H1 (cell line): ENCODE results near the gene TPRA1. TPM values are rescaled to one million over a fixed set of nuclear protein-coding genes. Genes with fewer than 3 reads are reported as not detected.

Experiments used
- CTCF ChIA-PET: fragments of 300-600 bp; sonication (Branson Sonifier 250); formaldehyde crosslinking; loops from one replicate; lab custom pipeline; 2021; ENCODE audit not compliant: partially characterized antibody; lab: Charles Lee
- POLR2A ChIA-PET: fragments of 300-600 bp; sonication (Branson Sonifier 250); formaldehyde crosslinking; loops from one replicate; lab custom pipeline; 2021; ENCODE audit warnings: inconsistent platforms; ENCODE audit not compliant: partially characterized antibody; lab: Charles Lee
- DNase-seq, 2 experiments: peaks; one replicate each; pipeline versions ENCODE4 v3.0.0 to v3.0.0-alpha.2; 2010 to 2022; ENCODE audit warnings: low spot score in 2 of 2, low read depth in 1 of 2, mixed read lengths in 1 of 2
- FAIRE-seq: peaks from 2 replicates; lab custom pipeline; 2011; peaks lifted over from hg19 to GRCh38; lab: Jason Lieb, UNC
- H2AFZ ChIP-seq: 2 replicates; pipeline ENCODE4 v1.8.1; 2012; ENCODE audit warnings: low read length, inconsistent platforms
- H2AK5ac ChIP-seq: 2 replicates; pipeline ENCODE4 v1.6.1; 2013; ENCODE audit warnings: low read depth, low read length
- H2BK120ac ChIP-seq: replicated peaks from 2 replicates; pipeline ENCODE3; 2013; ENCODE audit warnings: low read depth, low read length, inconsistent platforms
- H2BK12ac ChIP-seq: 2 replicates; pipeline ENCODE4 v1.6.1; 2013; ENCODE audit warnings: low read depth, low read length
- H2BK15ac ChIP-seq: 2 replicates; pipeline ENCODE4 v1.6.1; 2013; ENCODE audit warnings: low read length
- H2BK20ac ChIP-seq: 2 replicates; pipeline ENCODE4 v1.6.1; 2013; ENCODE audit warnings: low read length
- H2BK5ac ChIP-seq: 2 replicates; pipeline ENCODE4 v1.6.1; 2013; ENCODE audit warnings: low read depth, low read length
- H3K14ac ChIP-seq: 2 replicates; pipeline ENCODE4 v1.6.1; 2013; ENCODE audit warnings: inconsistent platforms; ENCODE audit not compliant: insufficient read length
- H3K18ac ChIP-seq: 2 replicates; pipeline ENCODE4 v1.6.1; 2013; ENCODE audit warnings: low read length; ENCODE audit errors: extremely low read depth
- H3K23ac ChIP-seq: 2 replicates; pipeline ENCODE4 v1.6.1; 2013; ENCODE audit warnings: inconsistent platforms; ENCODE audit not compliant: insufficient read length
- H3K23me2 ChIP-seq: 2 replicates; pipeline ENCODE4 v1.6.1; 2013; ENCODE audit warnings: low read depth, low read length
- H3K27ac ChIP-seq: 2 replicates; pipeline ENCODE4 v1.6.1; 2011; ENCODE audit warnings: low read depth, low read length, inconsistent platforms
- H3K27me3 ChIP-seq, 4 experiments: replicated peaks in 1 of 4; 1 replicate in 1 of 4; 2 replicates in 3 of 4; pipeline versions ENCODE4 v1.6.1 to v1.8.1; 2011 to 2013; ENCODE audit warnings: low read length in 3 of 4, mild to moderate bottlenecking in 3 of 4, inconsistent platforms in 2 of 4, mixed read lengths in 2 of 4, moderate library complexity in 1 of 4; ENCODE audit not compliant: control insufficient read depth in 3 of 4, insufficient read depth in 3 of 4; ENCODE audit errors: extremely low read depth in 1 of 4
- H3K36me3 ChIP-seq, 4 experiments: 2 replicates each; pipeline versions ENCODE4 v1.6.1 to v1.8.1; 2011 to 2013; ENCODE audit warnings: mild to moderate bottlenecking in 4 of 4, low read length in 3 of 4, moderate library complexity in 2 of 4, control low read depth in 1 of 4, inconsistent platforms in 1 of 4; ENCODE audit not compliant: insufficient read depth in 4 of 4, control insufficient read depth in 2 of 4
- H3K4ac ChIP-seq: replicated peaks from 2 replicates; pipeline ENCODE3; 2013; ENCODE audit warnings: low read length, low read depth, mixed read lengths, inconsistent platforms; ENCODE audit not compliant: insufficient read length
- H3K4me1 ChIP-seq, 4 experiments: replicated peaks in 1 of 4; 1 replicate in 1 of 4; 2 replicates in 3 of 4; pipeline versions ENCODE4 v1.6.1 to v1.8.1; 2011 to 2013; ENCODE audit warnings: low read length in 3 of 4, inconsistent platforms in 2 of 4, mixed read lengths in 1 of 4; ENCODE audit not compliant: insufficient read depth in 4 of 4, control insufficient read depth in 3 of 4
- H3K4me2 ChIP-seq, 2 experiments: 2 replicates each; pipeline versions ENCODE4 v1.6.1 to v1.8.1; 2011 to 2013; ENCODE audit warnings: low read depth in 2 of 2, low read length in 2 of 2, control low read depth in 1 of 2, inconsistent platforms in 1 of 2, mild to moderate bottlenecking in 1 of 2; ENCODE audit not compliant: insufficient read depth in 1 of 2
- H3K4me3 ChIP-seq, 4 experiments: fragments of 200-600, 300-600 bp in 1 of 4; sonication (generic), shearing (Covaris generic), sonication (Bioruptor Twin) in 1 of 4; 2 replicates each; pipeline versions ENCODE4 v1.5.1 to v1.8.1; 2011 to 2016; ENCODE audit warnings: low read length in 4 of 4, low read depth in 3 of 4, control low read depth in 2 of 4, inconsistent platforms in 2 of 4, mild to moderate bottlenecking in 2 of 4, mixed read lengths in 1 of 4, moderate library complexity in 1 of 4; ENCODE audit not compliant: insufficient read depth in 2 of 4; ENCODE audit errors: extremely low read depth in 1 of 4
- H3K56ac ChIP-seq: replicated peaks from 2 replicates; pipeline ENCODE3; 2013; ENCODE audit warnings: low read depth, mild to moderate bottlenecking, mixed read lengths, low read length, inconsistent platforms; ENCODE audit not compliant: insufficient read length
- H3K79me1 ChIP-seq: 2 replicates; pipeline ENCODE4 v1.6.1; 2013; ENCODE audit warnings: low read depth, low read length, control low read depth
- H3K79me2 ChIP-seq, 2 experiments: 2 replicates each; pipeline versions ENCODE4 v1.6.1 to v1.8.1; 2012 to 2013; ENCODE audit warnings: low read length in 2 of 2, mild to moderate bottlenecking in 2 of 2, inconsistent platforms in 1 of 2; ENCODE audit not compliant: insufficient read depth in 2 of 2, control insufficient read depth in 1 of 2
- H3K9ac ChIP-seq, 4 experiments: replicated peaks in 1 of 4; 1 replicate in 1 of 4; 2 replicates in 3 of 4; pipeline versions ENCODE4 v1.6.1 to v1.8.1; 2011 to 2013; ENCODE audit warnings: low read depth in 3 of 4, low read length in 3 of 4, control low read depth in 2 of 4, mild to moderate bottlenecking in 2 of 4, moderate library complexity in 2 of 4, inconsistent platforms in 1 of 4; ENCODE audit errors: extremely low read depth in 1 of 4
- H3K9me3 ChIP-seq, 2 experiments: 2 replicates each; pipeline versions ENCODE4 v1.6.1 to v1.8.1; 2012 to 2013; ENCODE audit warnings: mild to moderate bottlenecking in 2 of 2, moderate library complexity in 2 of 2, control low read depth in 1 of 2, inconsistent platforms in 1 of 2, low read depth in 1 of 2, low read length in 1 of 2, mixed read lengths in 1 of 2; ENCODE audit not compliant: insufficient read depth in 2 of 2
- H4K20me1 ChIP-seq, 2 experiments: replicated peaks in 1 of 2; 2 replicates each; pipeline versions ENCODE3 to v1.8.1; 2011 to 2013; ENCODE audit warnings: inconsistent platforms in 2 of 2, low read length in 2 of 2, mild to moderate bottlenecking in 1 of 2; ENCODE audit not compliant: insufficient read depth in 2 of 2, control insufficient read depth in 1 of 2
- H4K5ac ChIP-seq: 2 replicates; pipeline ENCODE4 v1.6.1; 2013; ENCODE audit warnings: low read length, low read depth, mixed read lengths, inconsistent platforms; ENCODE audit not compliant: insufficient read length
- H4K8ac ChIP-seq: 2 replicates; pipeline ENCODE4 v1.8.0; 2013; ENCODE audit warnings: mild to moderate bottlenecking, moderate library complexity, low read length, inconsistent platforms; ENCODE audit not compliant: insufficient read depth; ENCODE audit errors: extremely low read depth
- H4K91ac ChIP-seq: replicated peaks from 2 replicates; pipeline ENCODE3; 2013; ENCODE audit warnings: low read length, mixed read lengths, inconsistent platforms; ENCODE audit not compliant: insufficient read length
- ASH2L ChIP-seq: fragments of 200-600, 300-600 bp; sonication (generic); IDR thresholded peaks from one replicate; pipeline ENCODE4 v1.7.1; 2017; ENCODE audit warnings: low read length
- BCL11A ChIP-seq, 2 experiments: IDR thresholded peaks; one replicate each; pipeline ENCODE4 v1.6.1; 2011; ENCODE audit warnings: low read depth in 2 of 2, low read length in 2 of 2, mild to moderate bottlenecking in 2 of 2
- CEBPB ChIP-seq: IDR thresholded peaks from 2 replicates; pipeline ENCODE4 v1.6.1; 2012; ENCODE audit warnings: low read depth, low read length
- CREB1 ChIP-seq: IDR thresholded peaks from 2 replicates; pipeline ENCODE4 v1.6.1; 2012; ENCODE audit warnings: inconsistent platforms
- GABPA ChIP-seq: IDR thresholded peaks from 2 replicates; pipeline ENCODE4 v1.6.1; 2011; ENCODE audit warnings: mild to moderate bottlenecking, low read length, moderate library complexity, borderline replicate concordance; ENCODE audit not compliant: insufficient read depth
- GTF2F1 ChIP-seq: IDR thresholded peaks from 2 replicates; pipeline ENCODE4 v1.6.1; 2012; ENCODE audit warnings: low read depth, low read length, improper control_type of control experiment, borderline replicate concordance
- KDM4A ChIP-seq: IDR thresholded peaks from one replicate; pipeline ENCODE4 v1.7.1; 2012; ENCODE audit warnings: low read depth, mild to moderate bottlenecking, moderate library complexity, low read length, inconsistent platforms; ENCODE audit not compliant: severe bottlenecking
- NRF1 ChIP-seq: IDR thresholded peaks from 2 replicates; pipeline ENCODE4 v1.6.1; 2011; ENCODE audit warnings: mild to moderate bottlenecking, low read depth, low read length, improper control_type of control experiment
- RAD21 ChIP-seq, 2 experiments: IDR thresholded peaks in 1 of 2; conservative IDR thresholded peaks in 1 of 2; 2 replicates each; pipeline ENCODE4 v1.6.1; 2011; ENCODE audit warnings: low read depth in 2 of 2, low read length in 2 of 2, improper control_type of control experiment in 1 of 2, inconsistent platforms in 1 of 2, mild to moderate bottlenecking in 1 of 2, moderate library complexity in 1 of 2
- SIRT6 ChIP-seq: IDR thresholded peaks from one replicate; pipeline ENCODE4 v1.7.1; 2012; ENCODE audit warnings: low read length, inconsistent platforms
- SP2 ChIP-seq: IDR thresholded peaks from 2 replicates; pipeline ENCODE4 v1.6.1; 2012; ENCODE audit warnings: mild to moderate bottlenecking, low read length, inconsistent platforms
- SP4 ChIP-seq: IDR thresholded peaks from 2 replicates; pipeline ENCODE4 v1.6.1; 2012; ENCODE audit warnings: low read length, inconsistent platforms
- TAF7 ChIP-seq: optimal IDR thresholded peaks from 2 replicates; pipeline ENCODE3; 2011; ENCODE audit warnings: low read depth, mild to moderate bottlenecking, inconsistent platforms, low read length, moderate library complexity, borderline replicate concordance
- USF2 ChIP-seq: IDR thresholded peaks from 2 replicates; pipeline ENCODE4 v1.6.1; 2011; ENCODE audit warnings: low read length, improper control_type of control experiment
- WGBS, 2 experiments: shearing (Covaris generic) in 1 of 2; methylation state at CpG; one replicate each; pipeline versions ENCODE4 v1.1.6 to v1.1.7; 2013 to 2015; ENCODE audit warnings: low lambda C conversion rate in 2 of 2, mixed read lengths in 2 of 2, inconsistent platforms in 1 of 2, low coverage in 1 of 2, missing lambda C conversion rate in 1 of 2; ENCODE audit not compliant: insufficient replicate concordance in 2 of 2, insufficient coverage in 1 of 2, insufficient read length in 1 of 2; ENCODE audit errors: extremely low coverage in 1 of 2, missing lambda C conversion rate in 1 of 2; 5-methylcytosine and 5-hydroxymethylcytosine counted together
- polyA plus RNA-seq, 7 experiments: library from polyadenylated mRNA; depleted of rRNA in 3 of 7; stranded (reverse) in 5 of 7; unstranded in 2 of 7; fragments of >200 nt in 5 of 7; fragments of 200-250 nt in 2 of 7; gene quantifications; 1 replicate in 5 of 7; 2 replicates in 1 of 7; 4 replicates in 1 of 7; pipeline versions ENCODE4 v1.2.1 to v1.2.3, GENCODE V29; 2011 to 2013; ENCODE audit warnings: missing spikeins in 2 of 7, mixed read lengths in 2 of 7
- total RNA-seq: library from RNA; stranded (reverse); fragmentation: NEBNext Ultra II Directional; extraction: Animal tissue kit (Norgen Biotek cat#: 25700); gene quantifications from 2 replicates; pipeline ENCODE4 v1.2.1, GENCODE V29; 2021

Gene TPRA1
- total and polyA plus RNA-seq, 2 of the 8 experiments (the other 6 are each of a cell fraction or from before 2014, with no cell fraction given), result 18.8 to 38.5 TPM

GRCh38 chr3:127618891-127619290, 28.4 kb upstream of the TPRA1 start:
- Histone ChIP-seq H3K27me3 (no peaks in the 10 kb centered on the region), H2BK12ac (no peak overlapping the region), H3K79me2 (peaks cover 0 to 14% of the 10 kb centered on the region in 2 experiments; a peak in 2 of 4 replicates), H2BK5ac (no peak overlapping the region), H3K4me3 (no peak overlapping the region), H3K23ac (no peak overlapping the region), H3K4me2 (no peak overlapping the region), H3K36me3 (peaks cover 64 to 85% (median 80%) of the 10 kb centered on the region in 4 experiments), H3K56ac (no peak overlapping the region), H3K4ac (no peak overlapping the region), H2BK15ac (no peak overlapping the region), H3K18ac (no peak overlapping the region), H3K9ac (no peak overlapping the region), H3K9me3 (no peaks in the 10 kb centered on the region), H3K27ac (no peak overlapping the region), H2BK20ac (no peak overlapping the region), H2AK5ac (no peak overlapping the region), H3K79me1 (no peaks in the 10 kb centered on the region; the same call in 1 of the 2 replicates), H4K91ac (no peak overlapping the region), H3K23me2 (no peaks in the 10 kb centered on the region), H3K14ac (no peak overlapping the region), H4K5ac (no peak overlapping the region), H2BK120ac (no peak overlapping the region), H4K20me1 (peaks cover 8 to 42% of the 10 kb centered on the region in 2 experiments), H2AFZ (no peak overlapping the region), H4K8ac (no peak overlapping the region), H3K4me1 (no peaks in the 10 kb centered on the region)
- ChIA-PET CTCF (no interaction called here), POLR2A (interaction anchor here (1.1 to 8.6 kb wide), 3 partner anchors 9 to 21 kb away, joined by 3 to 182 read pairs (median 71); partner anchors contain the start of gene MCM2)
- DNase-seq (no peak), FAIRE-seq (no peak)
- WGBS, 2 experiments, result 97% methylated on average over 8 of the region's 11 CpGs; no CpG with 5 or more reads in 1 of the 2 experiments
- TF ChIP-seq BCL11A (IDR thresholded peaks at IDR 0.05; ENCODE audit: low read depth in 2 of 2, low read length in 2 of 2) (no peak), SP2 (no peak), KDM4A (no peak), SIRT6 (no peak), GTF2F1 (no peak), GABPA (no peak), SP4 (no peak), RAD21 (IDR thresholded peaks at IDR 0.05 in 1 of 2, conservative IDR thresholded peaks at IDR 0.05 in 1 of 2; ENCODE audit: low read depth in 2 of 2, low read length in 2 of 2) (no peak), USF2 (no peak), NRF1 (no peak), CEBPB (no peak), CREB1 (no peak), ASH2L (no peak), TAF7 (no peak)
